ENCODE data around the gene USP9Y. TPM values are rescaled to one million over a fixed set of nuclear protein-coding genes. Genes with fewer than 3 reads are reported as not detected.

USP9Y gene
- total RNA-seq, 2 experiments from 2014 or later = 16.2 to 16.6 TPM

DNA sequence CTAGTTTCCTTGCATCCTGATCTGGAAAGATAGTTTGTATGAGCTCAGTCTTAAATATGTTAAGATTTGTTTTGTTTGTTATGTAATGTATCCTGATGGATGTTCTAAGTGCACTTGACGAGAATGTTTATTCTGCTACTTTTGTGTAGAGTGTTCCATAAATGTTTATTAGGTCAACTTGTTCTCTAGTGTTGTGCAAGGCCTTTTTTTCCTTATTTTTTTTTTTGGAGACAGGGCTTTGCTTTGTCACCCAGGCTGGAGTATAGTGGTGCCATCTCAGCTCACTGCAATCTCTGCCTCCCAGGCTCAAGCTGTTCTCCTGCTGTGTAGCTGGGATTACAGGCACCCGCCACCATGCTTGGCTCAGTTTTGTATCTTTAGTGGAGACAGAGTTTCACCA, 28.7 kb downstream of the USP9Y start:
- H3K27ac Mint-ChIP-seq = no peak overlapping the region
- intact Hi-C loops (cut with micrococcal nuclease) = no loop called here

GRCh38 chrY:12733625-12734024, 32.6 kb downstream of the USP9Y start:
- H3K36me3 Mint-ChIP-seq = peaks cover 4% of the 10 kb centered on the region
- ChIA-PET CTCF (no interaction called here), POLR2A (no interaction called here)
- H3K27ac Mint-ChIP-seq = no peak overlapping the region
- H3K4me1 Mint-ChIP-seq (ENCODE audit: low read depth) = peaks cover 9% of the 10 kb centered on the region
- peak; percentile 75 for DNase-seq
- no peaks in the 10 kb centered on the region for H3K27me3 Mint-ChIP-seq
- intact Hi-C loops (cut with micrococcal nuclease) = loop anchor here (1.0 kb wide), 1 partner anchor 70 kb away; no protein-coding TSS in a partner anchor
- no peak overlapping the region for H3K4me3 Mint-ChIP-seq
- H3K9me3 Mint-ChIP-seq = no peaks in the 10 kb centered on the region

More for the DNA sequence above, 28.7 kb downstream of the USP9Y start:
- Mint-ChIP-seq H3K36me3 (peaks cover 13% of the 10 kb centered on the region), H3K4me3 (no peak overlapping the region), H3K4me1 (ENCODE audit: low read depth) (peaks cover 9% of the 10 kb centered on the region), H3K9me3 (no peaks in the 10 kb centered on the region), H3K27me3 (no peaks in the 10 kb centered on the region)
- DNase-seq = no peak
- ChIA-PET POLR2A (no interaction called here), CTCF (no interaction called here)

GRCh38 chrY:12734051-12734450, 33.0 kb downstream of the USP9Y start:
- intact Hi-C loops (cut with micrococcal nuclease) = no loop called here
- no peak overlapping the region for H3K27ac Mint-ChIP-seq
- peaks cover 9% of the 10 kb centered on the region for H3K4me1 Mint-ChIP-seq (ENCODE audit: low read depth)
- H3K36me3 Mint-ChIP-seq = peaks cover 4% of the 10 kb centered on the region
- H3K9me3 Mint-ChIP-seq = no peaks in the 10 kb centered on the region
- ChIA-PET POLR2A (no interaction called here), CTCF (no interaction called here)
- DNase-seq = no peak
- no peaks in the 10 kb centered on the region for H3K27me3 Mint-ChIP-seq
- no peak overlapping the region for H3K4me3 Mint-ChIP-seq

GRCh38 chrY:12741414-12741813, 40.4 kb downstream of the USP9Y start:
- POLR2A ChIA-PET = no interaction called here
- Mint-ChIP-seq H3K36me3 (peaks cover 11% of the 10 kb centered on the region), H3K27me3 (no peaks in the 10 kb centered on the region), H3K9me3 (no peaks in the 10 kb centered on the region), H3K4me1 (ENCODE audit: low read depth) (no peaks in the 10 kb centered on the region), H3K4me3 (no peak overlapping the region), H3K27ac (no peak overlapping the region)
- intact Hi-C loops (cut with micrococcal nuclease) = no loop called here
- CTCF ChIA-PET = no interaction called here
- DNase-seq = no peak

- H3K4me1 Mint-ChIP-seq (ENCODE audit: low read depth) = no peaks in the 10 kb centered on the region
- no peaks in the 10 kb centered on the region for H3K27me3 Mint-ChIP-seq
- H3K27ac Mint-ChIP-seq = no peak overlapping the region
- H3K9me3 Mint-ChIP-seq = no peaks in the 10 kb centered on the region
- H3K4me3 Mint-ChIP-seq = no peak overlapping the region
- DNase-seq = no peak
- intact Hi-C loops (cut with micrococcal nuclease) = no loop called here
- ChIA-PET CTCF (no interaction called here), POLR2A (no interaction called here)
- peaks cover 13% of the 10 kb centered on the region for H3K36me3 Mint-ChIP-seq
These were observed 41.7 kb downstream of the USP9Y start for GRCh38 chrY:12742725-12743124.

DNA sequence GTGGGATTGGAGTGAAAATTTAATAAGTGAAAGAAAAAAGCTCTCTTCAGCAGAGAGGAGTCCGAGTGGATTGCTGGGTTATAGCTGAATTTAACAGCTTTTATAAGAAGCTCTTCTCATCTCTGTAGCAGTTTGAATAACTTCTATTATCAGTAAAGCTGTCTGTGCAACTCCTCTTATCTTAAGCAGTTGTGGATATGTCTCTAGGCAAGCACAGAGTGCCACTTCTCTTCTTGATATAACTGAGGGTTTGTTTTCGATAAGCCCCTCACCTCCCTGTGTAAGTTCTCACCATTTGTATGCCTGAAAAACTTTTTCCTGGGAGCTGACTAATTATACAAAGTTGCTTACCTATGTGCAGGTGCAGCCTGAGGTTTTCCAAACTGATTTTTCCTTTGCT, 43.1 kb downstream of the USP9Y start:
- H3K36me3 Mint-ChIP-seq = peaks cover 16% of the 10 kb centered on the region
- H3K9me3 Mint-ChIP-seq = no peaks in the 10 kb centered on the region
- intact Hi-C loops (cut with micrococcal nuclease) = no loop called here
- no peak overlapping the region for H3K4me3 Mint-ChIP-seq
- ChIA-PET POLR2A (no interaction called here), CTCF (no interaction called here)
- H3K27ac Mint-ChIP-seq = no peak overlapping the region
- no peaks in the 10 kb centered on the region for H3K4me1 Mint-ChIP-seq (ENCODE audit: low read depth)
- H3K27me3 Mint-ChIP-seq = no peaks in the 10 kb centered on the region
- DNase-seq = no peak

- H3K27me3 Mint-ChIP-seq = no peaks in the 10 kb centered on the region
- no peak overlapping the region for H3K4me3 Mint-ChIP-seq
- H3K9me3 Mint-ChIP-seq = no peaks in the 10 kb centered on the region
- H3K36me3 Mint-ChIP-seq = peaks cover 12% of the 10 kb centered on the region
- H3K27ac Mint-ChIP-seq = no peak overlapping the region
- ChIA-PET POLR2A (no interaction called here), CTCF (no interaction called here)
- no peak for DNase-seq
- intact Hi-C loops (cut with micrococcal nuclease) = no loop called here
- peaks cover 13% of the 10 kb centered on the region for H3K4me1 Mint-ChIP-seq (ENCODE audit: low read depth)
These were observed 48.3 kb downstream of the USP9Y start for GRCh38 chrY:12749293-12749692.

DNA sequence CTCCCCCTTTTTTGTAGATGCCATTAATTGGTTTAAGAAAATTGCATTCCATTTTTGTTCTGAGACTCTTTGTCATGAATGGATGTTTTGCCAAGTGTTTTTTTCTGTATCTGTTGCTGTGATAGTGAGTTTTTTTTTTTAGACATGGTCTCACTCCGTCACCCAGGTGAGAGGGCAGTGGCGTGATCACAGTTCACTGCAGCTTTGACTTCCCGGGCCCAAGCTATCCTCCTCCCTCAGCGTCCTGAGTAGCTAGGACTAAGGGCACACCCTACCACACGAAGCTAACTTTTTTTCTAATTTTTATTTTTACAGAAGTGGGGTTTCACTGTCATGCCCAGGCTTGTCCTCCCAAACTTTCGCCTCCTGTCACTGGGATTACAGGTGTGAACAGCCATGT, 51.8 kb downstream of the USP9Y start:
- intact Hi-C loops (cut with micrococcal nuclease) = no loop called here
- H3K27ac Mint-ChIP-seq = no peak overlapping the region
- peaks cover 14% of the 10 kb centered on the region for H3K36me3 Mint-ChIP-seq
- DNase-seq = no peak
- no peaks in the 10 kb centered on the region for H3K9me3 Mint-ChIP-seq
- no peaks in the 10 kb centered on the region for H3K27me3 Mint-ChIP-seq
- CTCF ChIA-PET = interaction anchor here (0.6 kb wide), 1 partner anchor 46 kb away, joined by 3 read pairs; no protein-coding TSS in a partner anchor
- peaks cover 23% of the 10 kb centered on the region for H3K4me1 Mint-ChIP-seq (ENCODE audit: low read depth)
- no peak overlapping the region for H3K4me3 Mint-ChIP-seq
- POLR2A ChIA-PET = no interaction called here

DNA sequence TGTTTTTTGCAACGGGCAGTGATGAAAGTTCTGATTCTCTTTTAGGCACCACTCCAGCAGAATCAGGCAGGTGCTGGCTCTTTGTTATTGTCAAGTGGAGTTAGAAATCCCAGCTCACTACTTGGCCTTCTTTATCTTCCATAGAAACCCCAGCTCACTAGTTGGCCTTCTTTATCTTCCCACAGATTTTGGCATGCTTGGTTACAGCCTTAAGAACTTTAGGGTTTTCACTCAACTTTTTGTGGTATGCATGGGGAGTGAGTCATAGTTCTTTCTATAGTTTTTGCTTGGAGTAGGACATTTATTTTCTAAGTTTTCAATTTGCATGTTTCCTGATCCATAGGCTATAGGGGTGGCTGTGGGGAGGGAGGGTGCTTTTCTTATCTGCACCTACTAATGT, 55.0 kb downstream of the USP9Y start:
- H3K27ac Mint-ChIP-seq = no peak overlapping the region

GRCh38 chrY:12765976-12766375, 64.9 kb downstream of the USP9Y start:
- Mint-ChIP-seq H3K27me3 (no peaks in the 10 kb centered on the region), H3K36me3 (peaks cover 8% of the 10 kb centered on the region), H3K4me1 (ENCODE audit: low read depth) (peaks cover 4% of the 10 kb centered on the region), H3K9me3 (no peaks in the 10 kb centered on the region), H3K4me3 (no peak overlapping the region), H3K27ac (no peak overlapping the region)
- intact Hi-C loops (cut with micrococcal nuclease) = loop anchor here (10.0 kb wide), 1 partner anchor 101 kb away; no protein-coding TSS in a partner anchor
- DNase-seq = no peak
- CTCF ChIA-PET = no interaction called here
- POLR2A ChIA-PET = no interaction called here

More for the DNA sequence above, 55.0 kb downstream of the USP9Y start:
- ChIA-PET POLR2A (no interaction called here), CTCF (no interaction called here)
- Mint-ChIP-seq H3K9me3 (no peaks in the 10 kb centered on the region), H3K4me3 (no peak overlapping the region), H3K4me1 (ENCODE audit: low read depth) (peaks cover 16% of the 10 kb centered on the region), H3K36me3 (peaks cover 11% of the 10 kb centered on the region), H3K27me3 (no peaks in the 10 kb centered on the region)
- intact Hi-C loops (cut with micrococcal nuclease) = no loop called here
- DNase-seq = no peak

DNA sequence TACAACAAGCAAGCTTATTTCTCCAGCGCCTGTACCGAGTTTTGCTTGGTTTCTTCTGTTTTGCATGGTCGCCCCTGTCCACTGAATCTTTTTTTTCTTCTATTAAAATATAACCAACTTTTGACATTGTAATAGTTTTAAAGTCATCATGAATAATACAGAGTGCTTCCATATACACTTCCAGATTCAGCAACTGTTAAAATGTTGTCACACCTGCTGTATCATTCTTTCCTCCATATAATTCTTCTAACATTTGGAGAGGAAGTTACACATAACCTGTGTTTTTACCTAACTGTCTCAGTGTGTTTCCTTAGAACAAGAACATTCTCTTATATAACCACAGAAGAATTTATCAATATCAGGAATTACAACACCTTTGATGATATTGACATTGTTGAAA, 83.5 kb downstream of the USP9Y start:
- H3K36me3 Mint-ChIP-seq = peaks cover 26% of the 10 kb centered on the region
- no peak overlapping the region for H3K27ac Mint-ChIP-seq
- H3K27me3 Mint-ChIP-seq = no peaks in the 10 kb centered on the region
- POLR2A ChIA-PET = no interaction called here
- CTCF ChIA-PET = no interaction called here
- H3K4me1 Mint-ChIP-seq (ENCODE audit: low read depth) = no peaks in the 10 kb centered on the region
- no peaks in the 10 kb centered on the region for H3K9me3 Mint-ChIP-seq
- DNase-seq = no peak
- intact Hi-C loops (cut with micrococcal nuclease) = no loop called here
- no peak overlapping the region for H3K4me3 Mint-ChIP-seq

DNA sequence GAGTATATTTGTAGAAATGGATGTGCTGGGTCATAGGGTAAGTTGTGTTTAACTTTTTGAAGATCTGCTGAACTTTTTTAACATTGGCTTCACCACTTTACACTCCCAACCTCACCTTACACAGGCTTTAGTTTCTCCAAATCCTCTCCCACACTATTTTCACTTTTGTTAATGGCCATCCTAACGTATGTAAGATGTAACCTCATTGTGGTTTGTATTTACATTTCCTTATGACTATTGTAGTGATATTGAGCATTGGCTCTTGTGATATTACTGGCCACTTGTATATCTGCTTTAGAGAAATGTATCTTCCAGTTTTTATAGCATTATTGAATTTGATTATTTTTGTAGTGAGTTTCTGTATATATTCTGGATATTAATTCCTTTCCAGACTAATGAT, 93.0 kb downstream of the USP9Y start:
- intact Hi-C loops (cut with micrococcal nuclease) = no loop called here
- no peaks in the 10 kb centered on the region for H3K9me3 Mint-ChIP-seq
- DNase-seq = no peak
- peaks cover 21% of the 10 kb centered on the region for H3K36me3 Mint-ChIP-seq
- peaks cover 7% of the 10 kb centered on the region for H3K4me1 Mint-ChIP-seq (ENCODE audit: low read depth)
- ChIA-PET CTCF (no interaction called here), POLR2A (no interaction called here)
- H3K4me3 Mint-ChIP-seq = no peak overlapping the region
- H3K27me3 Mint-ChIP-seq = no peaks in the 10 kb centered on the region
- H3K27ac Mint-ChIP-seq = no peak overlapping the region

GRCh38 chrY:12808046-12808445, 107.0 kb downstream of the USP9Y start:
- peaks cover 4% of the 10 kb centered on the region for H3K36me3 Mint-ChIP-seq
- H3K27me3 Mint-ChIP-seq = no peaks in the 10 kb centered on the region
- DNase-seq = no peak
- H3K9me3 Mint-ChIP-seq = no peaks in the 10 kb centered on the region
- intact Hi-C loops (cut with micrococcal nuclease) = no loop called here
- no peak overlapping the region for H3K4me3 Mint-ChIP-seq
- POLR2A ChIA-PET = no interaction called here
- CTCF ChIA-PET = no interaction called here
- no peaks in the 10 kb centered on the region for H3K4me1 Mint-ChIP-seq (ENCODE audit: low read depth)
- no peak overlapping the region for H3K27ac Mint-ChIP-seq

DNA sequence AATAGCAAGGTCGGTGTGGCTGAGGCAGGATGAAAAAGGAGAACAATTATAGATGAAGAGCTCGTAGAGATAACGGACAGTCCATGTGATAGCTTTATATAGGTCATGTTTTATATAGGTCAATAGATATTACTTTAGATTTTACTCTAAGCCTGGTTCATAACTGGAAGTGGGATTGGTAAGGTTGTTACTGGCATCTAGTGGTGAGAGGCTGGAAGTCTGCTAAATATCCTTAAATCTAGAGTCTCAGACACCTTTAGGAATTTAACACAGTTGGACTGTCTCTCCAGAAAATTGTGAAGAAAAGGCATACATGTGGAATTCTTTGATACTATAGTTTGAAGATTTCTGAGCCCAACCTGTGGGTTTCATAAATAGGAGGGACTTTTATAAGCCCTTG, 108.0 kb downstream of the USP9Y start:
- Mint-ChIP-seq H3K4me3 (no peak overlapping the region), H3K27ac (no peak overlapping the region), H3K27me3 (no peaks in the 10 kb centered on the region), H3K4me1 (ENCODE audit: low read depth) (no peaks in the 10 kb centered on the region), H3K9me3 (no peaks in the 10 kb centered on the region), H3K36me3 (peaks cover 6% of the 10 kb centered on the region)
- POLR2A ChIA-PET = interaction anchor here (0.6 kb wide), 1 partner anchor 41 kb away, joined by 4 read pairs; no protein-coding TSS in a partner anchor
- intact Hi-C loops (cut with micrococcal nuclease) = no loop called here
- DNase-seq = no peak
- CTCF ChIA-PET = no interaction called here
